NT2/D1 (cell line): Measurements from ENCODE around the gene FSTL3.

Experiments used
- SUZ12 ChIP-seq: IDR thresholded peaks from 2 replicates; pipeline ENCODE4 v1.6.1; 2011; ENCODE audit not compliant: insufficient read length, insufficient read depth; ENCODE audit errors: extremely low read depth
- YY1 ChIP-seq: IDR thresholded peaks from 2 replicates; pipeline ENCODE4 v1.6.1; 2011; ENCODE audit not compliant: insufficient read length, insufficient read depth
- ZNF274 ChIP-seq: IDR thresholded peaks from 2 replicates; pipeline ENCODE4 v1.6.1; 2011; ENCODE audit warnings: mild to moderate bottlenecking, low read depth, low read length

- TF ChIP-seq YY1 = no peak
- no peak for TF ChIP-seq ZNF274
- no peak for TF ChIP-seq SUZ12
Observed at GRCh38 chr19:711254-711653, 35.1 kb downstream of the FSTL3 start.
